GM19193 (cell line): ENCODE measurements around the gene KCNH8.

Experiments used
- POLR2A ChIP-seq: IDR thresholded peaks from 4 replicates; pipeline ENCODE4 v1.6.1; 2011; ENCODE audit not compliant: insufficient read depth, insufficient read length; ENCODE audit errors: extremely low read depth

Gene KCNH8

GRCh38 chr3:19154693-19155250 lies 6.5 kb downstream of the KCNH8 start:
- no peak for TF ChIP-seq POLR2A

- no peak for TF ChIP-seq POLR2A
Observed at GRCh38 chr3:19155375-19155774, 7.1 kb downstream of the KCNH8 start.

GRCh38 chr3:19159966-19160635 lies 11.8 kb downstream of the KCNH8 start:
- no peak for TF ChIP-seq POLR2A

- TF ChIP-seq POLR2A, result no peak
Observed at GRCh38 chr3:19165654-19166053, 17.3 kb downstream of the KCNH8 start.

- TF ChIP-seq POLR2A, result no peak
Observed at GRCh38 chr3:19171794-19172193, 23.5 kb downstream of the KCNH8 start.

- no peak for TF ChIP-seq POLR2A
Observed at GRCh38 chr3:19173945-19174344, 25.6 kb downstream of the KCNH8 start.

GRCh38 chr3:19183584-19183983 lies 35.3 kb downstream of the KCNH8 start:
- no peak for TF ChIP-seq POLR2A

- no peak for TF ChIP-seq POLR2A
Observed at GRCh38 chr3:19190126-19190525, 41.8 kb downstream of the KCNH8 start.

GRCh38 chr3:19190602-19191001 lies 42.3 kb downstream of the KCNH8 start:
- no peak for TF ChIP-seq POLR2A

- TF ChIP-seq POLR2A, result no peak
Observed at GRCh38 chr3:19199131-19199530, 50.8 kb downstream of the KCNH8 start.

- no peak for TF ChIP-seq POLR2A
Observed at GRCh38 chr3:19202303-19202702, 54.0 kb downstream of the KCNH8 start.

GRCh38 chr3:19202754-19203153 lies 54.4 kb downstream of the KCNH8 start:
- TF ChIP-seq POLR2A, result no peak

- TF ChIP-seq POLR2A, result no peak
Observed at GRCh38 chr3:19206540-19206939, 58.2 kb downstream of the KCNH8 start.

- no peak for TF ChIP-seq POLR2A
Observed at GRCh38 chr3:19213603-19214220, 65.4 kb downstream of the KCNH8 start.

GRCh38 chr3:19215427-19215826 lies 67.1 kb downstream of the KCNH8 start:
- no peak for TF ChIP-seq POLR2A

- no peak for TF ChIP-seq POLR2A
Observed at GRCh38 chr3:19216669-19217337, 68.5 kb downstream of the KCNH8 start.
